Measurements from ENCODE around the gene IL27RA.
"Not testable (repeated sequence)": the region's sequence is repeated elsewhere in the genome, so short reads cannot be mapped to it uniquely, and the experiment has no call there.

IL27RA gene

DNA sequence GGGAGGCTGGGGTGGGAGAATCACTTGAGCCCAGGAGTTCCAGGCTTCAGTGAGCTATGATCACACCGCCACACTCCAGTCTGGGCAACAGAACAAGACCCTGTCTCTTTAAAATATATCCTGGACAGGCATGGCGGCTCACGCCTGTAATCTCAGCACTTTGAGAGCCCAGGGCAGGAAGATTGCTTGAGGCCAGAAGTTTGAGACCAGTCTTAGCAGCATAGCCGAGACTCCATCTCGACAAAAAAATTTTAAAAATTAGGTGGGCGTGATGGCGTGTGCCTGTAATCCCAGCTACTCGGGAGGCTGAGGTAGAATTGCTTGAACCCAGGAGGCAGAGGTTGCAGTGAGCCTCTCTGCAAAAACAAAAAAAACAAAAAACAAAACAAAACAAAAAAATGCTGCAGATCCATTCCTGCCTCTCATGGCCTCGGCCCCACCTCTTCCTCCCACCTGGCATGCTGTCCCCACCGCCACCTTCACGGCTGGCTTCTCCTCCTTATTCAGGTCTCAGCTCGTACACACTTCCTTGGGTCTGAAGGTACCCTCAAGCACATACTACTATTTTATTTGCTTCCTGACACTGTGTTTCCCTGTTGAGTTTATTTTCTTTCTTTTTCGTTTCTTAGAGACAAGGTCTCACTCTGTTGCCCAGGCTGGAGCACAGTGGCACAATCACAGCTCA lies 30.7 kb upstream of the IL27RA start:
- DNase-seq: no peak

DNA sequence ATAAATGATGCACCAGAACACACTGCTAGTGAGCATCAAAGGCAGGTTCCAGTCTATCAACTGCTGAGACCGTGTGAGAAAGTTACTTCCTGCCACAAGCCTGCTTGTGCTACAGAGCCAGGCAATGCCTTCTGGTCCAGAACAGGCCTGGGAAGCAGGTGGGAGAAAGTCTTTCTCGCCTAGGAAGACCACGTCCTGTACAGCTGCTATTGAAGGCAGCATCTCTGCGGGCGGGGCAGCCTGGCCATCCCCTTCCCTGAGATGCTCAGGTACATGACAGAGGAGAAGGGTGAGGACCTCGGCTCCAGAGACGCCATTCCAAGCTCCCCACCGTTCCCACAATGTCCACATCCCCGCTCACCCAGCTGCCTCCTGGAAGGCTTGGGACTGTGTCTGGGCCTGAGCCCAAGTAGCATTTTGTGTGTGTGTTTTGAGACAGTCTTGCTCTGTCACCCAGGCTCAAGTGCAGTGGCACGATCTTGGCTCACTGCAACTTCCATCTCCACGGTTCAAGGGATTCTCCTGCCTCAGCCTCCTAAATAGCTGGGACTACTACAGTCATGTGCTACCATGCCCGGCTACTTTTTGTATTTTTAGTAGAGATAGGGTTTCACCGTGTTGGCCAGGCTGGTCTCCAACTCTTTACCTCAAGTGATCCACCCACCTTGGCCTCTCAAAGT lies 28.9 kb upstream of the IL27RA start:
- DNase-seq: no peak

DNA sequence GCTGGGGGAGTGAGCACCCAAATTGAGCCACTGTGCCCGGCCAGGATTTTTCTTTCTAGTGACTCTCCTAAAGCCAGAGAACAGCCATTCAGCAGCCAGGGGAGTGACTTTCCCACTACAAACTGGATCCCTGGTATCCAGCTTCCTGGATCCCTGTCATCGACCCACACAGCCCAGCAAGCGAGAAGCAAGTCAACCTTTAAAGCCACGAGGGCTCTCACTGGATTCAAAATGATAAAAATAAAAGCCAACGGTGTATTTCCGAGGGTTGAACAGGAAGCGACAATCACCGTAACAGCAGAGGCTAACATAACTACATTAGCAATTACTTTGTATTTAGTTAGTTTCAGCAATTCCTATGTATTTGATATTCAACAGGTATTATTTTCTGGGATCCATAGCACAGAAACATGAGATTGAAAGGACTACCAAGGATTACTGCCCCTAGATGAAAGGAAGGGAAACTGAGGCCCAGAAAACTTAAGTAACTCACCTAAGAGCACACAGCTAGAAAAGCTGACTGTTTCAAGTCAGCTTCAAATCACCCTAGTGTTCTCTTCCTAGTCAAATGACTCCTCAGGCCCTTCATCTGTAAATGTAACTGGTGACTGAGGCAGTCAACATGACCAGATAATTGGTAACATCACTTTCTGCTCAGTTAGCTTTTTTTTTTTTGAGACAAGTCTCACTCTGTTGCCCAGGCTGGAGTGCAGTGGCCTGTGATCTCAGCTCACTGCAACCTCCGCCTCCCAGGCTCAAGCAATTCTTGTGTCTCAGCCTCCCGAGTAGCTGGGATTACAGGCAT lies 28.1 kb upstream of the IL27RA start:
- DNase-seq: no peak

DNA sequence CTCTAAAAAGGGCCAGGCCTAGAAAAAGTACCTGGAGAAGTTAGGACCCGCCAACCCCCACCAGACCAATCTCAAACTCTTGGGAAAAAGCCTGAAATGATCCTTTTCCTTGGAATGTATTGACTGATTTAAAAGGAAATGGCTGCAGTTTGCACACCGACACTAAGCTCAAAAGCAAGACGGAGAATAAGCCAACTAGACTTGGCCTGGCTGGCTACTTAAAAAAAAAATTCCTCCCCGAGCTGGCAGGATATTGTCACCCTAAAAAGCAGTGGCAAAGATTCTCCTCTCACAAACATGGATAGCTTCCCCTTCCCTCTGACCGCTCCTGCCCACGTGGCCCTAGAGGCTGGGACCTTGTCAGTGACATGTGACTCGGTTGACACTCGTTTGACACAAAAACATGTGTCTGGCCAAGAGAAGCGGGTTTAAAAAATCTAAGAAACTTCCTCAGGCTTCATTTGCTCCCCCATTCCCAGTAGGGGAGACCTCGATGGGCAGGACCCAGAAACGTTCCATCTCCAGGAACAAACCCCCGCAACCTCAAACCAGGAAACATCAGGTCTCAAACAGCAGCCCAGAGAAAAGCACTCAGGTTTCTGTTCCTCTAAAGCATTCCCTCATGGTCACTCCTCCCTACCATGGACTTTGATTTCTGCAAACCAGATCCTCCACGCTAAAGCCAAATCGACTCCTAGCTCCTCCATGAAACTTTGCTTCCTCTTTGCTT lies 26.8 kb upstream of the IL27RA start:
- no peak for DNase-seq

DNA sequence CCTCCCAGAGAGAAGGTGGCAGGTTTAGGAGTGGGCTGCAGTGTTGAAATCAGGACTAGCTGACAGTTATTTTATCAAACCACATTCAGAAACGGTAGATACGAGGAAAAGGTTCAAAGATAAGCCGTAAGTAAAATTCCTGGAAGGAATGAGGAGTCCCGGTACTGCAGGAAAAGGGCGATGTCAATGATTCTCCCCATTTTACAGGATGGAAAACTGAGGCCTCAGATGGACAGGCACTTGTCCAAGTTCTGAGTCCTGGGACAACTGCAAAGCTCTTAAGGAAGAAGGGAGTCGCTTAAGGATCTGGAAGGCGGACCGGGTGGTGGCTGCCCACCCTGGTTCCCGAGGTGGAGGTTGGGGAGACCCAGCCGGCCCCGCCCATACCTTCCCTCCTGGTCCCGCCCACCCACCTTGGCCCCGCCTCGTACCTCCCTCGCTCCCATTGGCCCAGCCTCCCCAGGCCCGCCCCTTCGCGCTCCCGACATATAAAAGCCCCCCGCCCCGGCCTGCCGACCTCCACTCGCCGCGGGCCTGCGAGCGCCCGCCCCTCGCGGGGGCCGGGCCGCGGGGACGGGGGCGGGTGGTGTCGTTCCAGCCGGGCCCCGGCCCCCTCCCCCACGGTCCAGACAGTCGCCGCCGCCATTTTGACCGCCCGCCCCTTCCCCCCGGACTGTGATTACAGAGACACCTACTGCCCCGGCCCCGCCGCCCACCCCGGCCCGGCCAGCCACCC lies 26.0 kb upstream of the IL27RA start:
- no peak for DNase-seq

DNA sequence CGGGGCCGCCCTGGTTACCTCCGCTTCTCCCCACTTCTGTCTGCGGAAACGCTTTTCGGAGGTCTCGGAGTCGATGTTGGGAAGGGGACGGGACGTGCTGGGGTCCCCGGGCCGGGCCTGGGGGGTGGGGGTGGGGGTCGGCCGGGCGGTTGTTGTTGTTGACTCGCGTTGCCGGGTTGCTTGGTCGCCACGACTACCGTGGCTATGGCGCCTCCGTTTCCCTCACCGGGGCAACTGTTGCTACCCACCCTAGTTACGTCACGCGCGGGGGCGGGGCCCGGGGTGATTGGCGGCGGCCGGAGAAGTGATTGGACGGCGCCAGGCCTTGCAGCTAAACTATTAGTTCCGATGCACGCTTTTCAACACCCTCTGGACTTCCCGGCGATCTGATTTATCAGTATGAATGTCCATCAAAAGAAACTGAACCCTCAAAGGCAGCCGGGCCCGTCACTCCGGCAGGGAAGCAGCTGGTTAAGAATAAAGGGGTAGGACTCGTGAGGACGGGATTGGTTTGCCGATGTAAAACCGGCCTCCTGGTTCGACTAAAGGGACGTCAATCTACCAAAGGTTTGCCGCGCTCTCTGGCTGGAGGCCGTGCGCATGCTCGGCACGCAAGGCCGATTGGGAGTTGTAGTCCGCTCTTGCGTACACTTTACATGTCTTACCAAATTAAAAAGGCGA lies 25.3 kb upstream of the IL27RA start, which contains the start of gene RFX1:
RFX1 (minus strand) TSS at position 236 of the 681 bp plus-strand sequence. CDS start 12,477 bp downstream, outside the sequence.
- peak; percentile 93 for DNase-seq

DNA sequence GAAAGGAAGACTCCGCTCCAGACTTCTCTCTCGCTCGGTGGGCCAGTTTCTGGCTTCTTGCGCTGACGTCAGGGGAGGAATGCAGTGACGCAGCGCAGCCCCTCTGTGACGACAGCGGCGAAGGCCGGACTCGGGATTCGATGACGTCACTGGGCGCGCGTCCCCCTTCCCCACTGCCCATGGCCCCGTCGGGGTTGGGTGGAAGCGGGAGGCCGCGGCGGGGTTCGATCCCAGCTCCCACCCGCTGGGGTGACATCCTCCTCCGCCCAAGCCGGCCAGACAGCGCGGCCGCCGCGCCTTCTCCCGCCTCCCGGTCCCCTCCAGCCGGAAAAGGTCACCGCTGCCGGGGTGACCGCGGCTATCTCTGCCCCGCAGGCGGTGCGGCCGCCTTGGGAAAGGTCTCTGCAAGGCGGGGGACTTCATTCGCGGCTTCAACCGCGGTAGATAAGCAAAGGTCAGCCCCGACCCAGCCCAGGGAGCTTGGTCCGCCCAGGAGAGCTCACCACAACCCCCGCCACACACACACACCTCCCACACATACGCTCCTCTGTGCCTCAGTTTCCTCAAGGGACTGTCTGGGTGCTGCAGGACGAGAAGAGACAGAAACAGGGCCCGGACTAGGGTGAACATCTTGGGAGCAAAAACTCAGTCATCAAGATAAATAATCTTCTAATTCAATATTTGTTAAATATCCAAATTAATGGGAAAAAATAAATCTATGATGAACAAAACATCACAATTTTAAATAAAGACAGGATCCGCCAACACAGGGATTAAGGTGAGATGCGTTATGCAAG lies 24.6 kb upstream of the IL27RA start:
- no peak for DNase-seq

DNA sequence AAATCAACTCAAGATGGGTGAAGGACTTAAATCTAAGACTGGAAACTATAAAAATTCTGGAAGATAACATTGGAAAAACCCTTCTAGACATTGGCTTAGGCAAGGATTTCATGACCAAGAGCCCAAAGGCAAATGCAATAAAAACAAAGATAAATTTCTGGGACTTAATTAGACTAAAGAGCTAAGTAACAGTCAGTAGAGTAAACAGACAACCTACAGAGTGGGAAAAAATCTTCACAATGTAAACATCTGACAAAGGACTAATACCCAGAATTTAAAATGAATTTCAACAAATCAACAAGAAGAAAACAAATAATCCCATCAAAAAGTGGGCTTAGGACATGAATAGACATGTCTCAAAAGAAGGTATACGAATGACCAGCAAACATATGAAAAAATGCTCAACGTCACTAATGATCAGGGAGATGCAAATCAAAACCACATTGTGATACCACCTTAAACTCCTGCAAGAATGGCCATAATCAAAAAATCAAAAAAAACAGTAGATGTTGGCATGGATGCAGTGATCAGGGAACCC lies 19.1 kb upstream of the IL27RA start:
- DNase-seq: no peak

DNA sequence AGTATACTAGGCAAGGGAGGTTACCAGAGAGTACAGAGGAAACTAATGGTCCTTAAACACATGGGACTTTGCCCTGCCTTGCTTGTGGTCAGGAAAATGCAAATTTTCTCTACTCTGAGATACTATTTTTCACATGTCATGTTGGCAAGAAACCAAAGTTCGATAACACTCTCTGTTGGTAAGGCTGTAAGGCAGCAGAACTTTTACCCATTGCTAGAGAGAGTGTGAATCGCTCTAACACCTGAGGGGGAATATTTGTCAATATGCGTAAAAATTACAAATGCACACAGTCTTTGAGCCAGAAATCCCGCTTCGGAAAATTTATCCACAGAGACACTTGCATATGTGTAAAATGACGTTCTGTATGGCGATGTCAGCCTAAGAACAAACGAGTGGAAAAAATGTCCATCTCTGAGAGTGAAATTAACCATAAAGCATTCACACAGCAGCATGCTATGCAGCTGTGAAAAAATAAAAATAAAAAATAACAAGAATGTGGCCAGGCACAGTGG lies 16.0 kb upstream of the IL27RA start:
- DNase-seq: no peak

DNA sequence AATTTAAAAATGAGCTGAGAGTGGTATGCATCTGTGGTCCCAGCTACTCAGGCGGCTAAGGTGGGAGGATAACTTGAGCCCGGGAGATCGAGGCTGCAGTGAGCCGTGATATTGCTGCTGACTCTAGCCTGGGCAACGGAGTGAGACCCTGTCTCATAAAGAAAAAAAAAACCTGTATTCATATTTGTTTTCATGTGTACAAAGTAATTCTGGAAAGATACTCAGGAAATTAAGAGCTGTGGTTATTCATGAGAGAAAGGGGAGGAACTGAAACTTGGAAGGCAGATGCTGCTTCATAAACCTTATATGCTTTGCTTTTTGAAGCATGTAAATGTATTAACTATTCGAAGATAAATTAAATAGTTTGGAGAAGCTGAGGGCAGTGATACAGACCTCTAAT lies 12.5 kb upstream of the IL27RA start:
- no peak for DNase-seq

DNA sequence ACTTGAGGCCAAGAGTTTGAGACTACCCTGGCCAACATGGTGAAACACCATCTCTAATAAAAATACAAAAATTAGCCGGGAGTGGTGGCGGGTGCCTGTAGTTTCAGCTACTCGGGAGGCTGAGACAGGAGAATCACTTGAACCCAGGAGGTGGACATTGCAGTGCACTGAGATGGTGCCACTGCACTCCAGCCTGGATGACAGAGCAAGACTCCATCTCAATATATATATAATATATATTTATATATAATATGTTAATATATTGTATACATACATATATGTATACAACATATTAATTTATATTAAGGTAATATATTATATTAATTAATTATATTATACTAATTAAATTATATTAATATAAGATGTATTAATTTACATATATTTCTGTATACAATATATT lies 11.8 kb upstream of the IL27RA start:
- not testable (repeated sequence) for DNase-seq

DNA sequence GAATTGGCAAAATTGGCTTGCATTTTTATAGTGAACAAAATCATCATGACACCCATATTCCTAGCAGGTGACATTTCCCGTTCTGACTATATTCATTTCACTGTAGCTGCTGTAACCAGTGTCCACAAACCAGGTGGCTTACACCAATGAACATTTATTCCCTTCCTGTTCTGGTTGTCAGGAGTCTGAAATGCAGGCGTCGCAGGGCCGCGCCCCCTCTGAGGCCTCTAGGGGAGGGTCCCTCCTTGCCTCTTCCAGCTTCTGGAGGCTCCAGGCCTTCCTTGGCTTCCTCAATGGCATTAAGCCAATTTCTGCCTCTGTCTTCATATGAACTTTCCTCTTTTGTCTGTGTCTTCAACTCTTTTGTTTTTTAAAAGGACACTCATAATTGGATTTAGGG lies 10.1 kb upstream of the IL27RA start:
- DNase-seq: no peak

DNA sequence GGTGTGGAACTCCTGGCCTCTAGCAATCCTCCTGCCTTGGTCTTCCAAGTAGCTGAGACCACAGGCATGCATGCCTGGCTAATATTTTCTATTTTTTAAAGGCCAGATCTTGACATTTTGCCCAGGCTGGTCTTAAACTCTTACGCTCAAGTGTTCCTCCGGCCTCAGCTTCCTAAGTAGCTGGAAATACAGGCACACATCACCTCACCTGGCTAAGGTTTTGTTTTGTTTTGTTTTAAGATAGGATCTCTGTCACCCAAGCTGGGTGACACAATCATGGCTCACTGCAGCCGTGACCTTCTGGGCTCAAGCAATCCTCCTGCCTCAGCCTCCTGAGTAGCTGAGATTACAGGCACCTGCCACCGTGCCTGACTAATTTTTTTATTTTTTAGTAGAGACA lies 9.1 kb upstream of the IL27RA start:
- no peak for DNase-seq

DNA sequence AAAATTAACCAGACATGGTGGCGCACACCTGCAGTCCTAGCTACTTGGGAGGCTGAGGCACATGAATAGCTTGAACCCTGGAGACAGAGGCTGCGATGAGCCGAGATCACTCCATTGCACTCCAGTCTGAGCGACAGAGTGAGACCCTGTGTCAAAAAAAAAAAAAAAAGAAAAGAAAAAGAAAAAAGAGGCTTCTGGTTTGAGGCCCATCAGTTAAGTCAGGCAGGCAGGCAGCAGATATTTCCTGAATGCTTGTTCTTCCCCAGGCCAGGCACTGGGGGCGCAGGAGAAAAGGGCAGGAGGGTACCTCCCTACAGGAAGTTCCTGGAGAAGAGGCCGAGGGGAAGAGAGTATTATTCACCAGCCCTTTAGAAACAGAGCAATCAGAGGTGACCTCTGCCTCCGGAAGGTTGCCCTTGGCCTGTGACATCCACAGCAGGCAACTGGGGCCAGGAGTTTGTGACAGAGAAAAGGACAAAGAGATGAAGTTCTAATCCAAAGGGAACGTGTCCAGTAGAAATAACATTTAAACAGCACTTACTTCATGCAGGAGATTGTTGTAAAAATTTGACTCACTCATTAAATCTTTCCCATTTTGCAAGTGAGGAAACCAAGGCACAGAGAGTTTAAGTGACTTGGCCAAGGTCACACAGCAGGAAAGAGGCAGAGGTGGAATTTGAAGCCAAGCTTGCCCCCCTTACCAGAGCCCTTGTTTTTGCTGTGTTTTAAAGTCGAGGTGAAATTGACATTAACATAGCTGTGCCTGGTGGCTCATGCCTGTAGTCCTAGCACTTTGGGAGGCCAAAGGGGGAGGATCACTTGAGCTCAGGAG lies 7.9 kb upstream of the IL27RA start:
- DNase-seq: no peak

DNA sequence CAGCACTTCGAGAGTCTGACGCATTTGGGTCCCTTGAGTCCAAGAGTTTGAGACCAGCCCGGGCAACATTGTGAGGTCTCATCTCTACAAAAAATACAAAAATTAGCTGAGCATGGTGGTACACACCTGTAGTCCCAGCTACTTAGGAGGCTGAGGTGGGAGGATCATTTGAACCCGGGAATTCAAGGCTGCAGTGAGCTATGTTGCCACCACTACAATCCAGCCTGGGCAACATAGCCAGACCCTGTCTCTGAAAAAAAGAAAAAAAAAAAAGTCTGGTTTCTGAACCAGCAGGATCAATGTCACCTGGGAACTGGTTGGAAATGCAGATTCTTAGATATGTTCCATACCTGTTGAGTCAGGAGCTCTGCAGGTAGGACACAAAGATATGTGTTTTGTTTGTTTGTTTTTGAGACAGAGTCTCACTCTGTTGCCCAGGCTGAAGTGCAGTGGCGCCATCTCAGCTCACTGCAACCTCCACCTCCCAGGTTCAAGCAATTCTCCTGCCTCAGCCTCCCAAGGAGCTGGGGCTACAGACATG lies 4.8 kb upstream of the IL27RA start:
- DNase-seq: not testable (repeated sequence)

DNA sequence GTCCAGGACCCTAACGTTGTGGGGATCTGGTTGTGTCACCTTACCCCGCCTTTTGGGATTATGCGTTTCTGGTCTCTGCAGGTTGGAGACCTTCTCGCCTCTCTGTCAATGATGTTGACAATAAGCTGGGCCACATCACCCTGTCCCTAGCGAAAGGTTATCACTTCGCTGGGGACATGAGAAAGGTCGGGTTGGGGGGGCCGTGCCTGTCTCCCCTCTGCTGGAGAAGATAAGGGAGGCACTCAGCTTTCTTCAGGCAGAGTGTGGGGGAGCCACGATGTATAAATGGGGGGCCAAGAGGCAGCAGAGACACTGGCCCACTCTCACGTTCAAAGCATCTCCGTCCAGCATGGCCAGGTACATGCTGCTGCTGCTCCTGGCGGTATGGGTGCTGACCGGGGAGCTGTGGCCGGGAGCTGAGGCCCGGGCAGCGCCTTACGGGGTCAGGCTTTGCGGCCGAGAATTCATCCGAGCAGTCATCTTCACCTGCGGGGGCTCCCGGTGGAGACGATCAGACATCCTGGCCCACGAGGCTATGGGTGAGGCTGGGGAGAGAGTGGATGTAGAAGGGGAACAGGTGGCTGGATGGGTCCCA lies 3.6 kb upstream of the IL27RA start, which contains the start of gene RLN3:
RLN3 (plus strand) TSS at position 293 of the 595 bp plus-strand sequence; CDS start at position 350, 57 bp downstream.
- no peak for DNase-seq

DNA sequence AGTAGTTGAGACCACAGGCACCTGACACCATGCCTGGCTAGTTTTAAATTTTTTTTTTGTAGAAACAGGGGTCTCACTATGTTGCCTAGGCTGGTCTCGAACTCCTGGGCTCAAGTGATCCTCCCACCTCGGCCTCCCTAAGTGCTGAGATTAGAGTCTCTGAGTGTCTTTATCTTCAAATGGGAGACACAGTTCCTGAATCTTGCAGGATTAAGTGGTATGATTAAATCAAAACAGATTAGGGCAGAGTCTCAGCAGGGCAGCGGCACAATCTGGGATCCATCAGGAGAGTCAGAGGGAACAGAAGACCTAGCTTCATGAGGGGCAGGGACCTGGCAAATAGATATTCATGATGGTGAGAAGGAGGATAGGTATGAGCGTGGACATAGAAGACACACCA lies 2.7 kb upstream of the IL27RA start:
- no peak for DNase-seq

DNA sequence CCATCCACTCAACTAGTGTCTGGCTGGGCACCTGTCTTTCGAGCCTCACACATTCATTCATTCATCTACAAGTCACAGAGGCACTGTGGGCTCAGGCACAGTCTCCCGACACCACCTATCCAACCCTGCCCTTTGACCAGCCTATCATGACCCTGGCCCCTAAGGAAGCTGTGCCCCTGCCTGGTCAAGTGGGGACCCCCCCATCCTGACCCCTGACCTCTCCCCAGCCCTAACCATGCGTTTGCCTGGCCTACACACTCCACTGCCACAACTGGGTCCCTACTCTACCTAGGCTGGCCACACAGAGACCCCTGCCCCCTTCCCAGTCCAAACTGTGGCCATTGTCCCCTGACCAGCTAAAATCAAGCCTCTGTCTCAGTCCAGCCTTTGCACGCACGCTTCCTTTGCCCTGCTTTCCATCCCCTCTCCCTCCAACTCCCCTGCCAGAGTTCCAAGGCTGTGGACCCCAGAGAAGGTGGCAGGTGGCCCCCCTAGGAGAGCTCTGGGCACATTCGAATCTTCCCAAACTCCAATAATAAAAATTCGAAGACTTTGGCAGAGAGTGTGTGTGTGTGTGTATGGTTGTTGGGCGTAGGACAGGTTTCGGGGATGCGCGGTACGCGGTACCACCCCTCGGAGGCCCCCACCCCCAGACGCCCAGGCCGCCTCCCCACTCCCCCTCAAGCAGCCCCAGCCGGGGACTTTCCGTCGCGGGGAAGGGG lies 404 bp upstream of the IL27RA start:
- DNase-seq: no peak
